Ishikawa (cell line): Measurements from ENCODE around the gene PTHLH.

Source experiments
- CEBPB ChIP-seq: IDR thresholded peaks from 2 replicates; pipeline ENCODE4 v1.6.1; 2012
- CREB1 ChIP-seq: IDR thresholded peaks from 2 replicates; pipeline ENCODE4 v1.6.1; 2012; ENCODE audit warnings: low read depth
- EGR1 ChIP-seq: IDR thresholded peaks from 2 replicates; pipeline ENCODE4 v1.6.1; 2012
- EP300 ChIP-seq: IDR thresholded peaks from 2 replicates; pipeline ENCODE4 v1.6.1; 2012; ENCODE audit warnings: borderline replicate concordance
- FOXM1 ChIP-seq: IDR thresholded peaks from 2 replicates; pipeline ENCODE4 v1.6.1; 2012; ENCODE audit warnings: low read depth, borderline replicate concordance
- MAX ChIP-seq: IDR thresholded peaks from 2 replicates; pipeline ENCODE4 v1.6.1; 2012
- NFIC ChIP-seq: IDR thresholded peaks from 2 replicates; pipeline ENCODE4 v1.6.1; 2012
- RAD21 ChIP-seq: IDR thresholded peaks from 2 replicates; pipeline ENCODE4 v1.6.1; 2012; ENCODE audit warnings: low read depth
- REST ChIP-seq: IDR thresholded peaks from 2 replicates; pipeline ENCODE4 v1.6.1; 2012; ENCODE audit warnings: low read depth, mild to moderate bottlenecking
- TAF1 ChIP-seq: IDR thresholded peaks from 2 replicates; pipeline ENCODE4 v1.6.1; 2012; ENCODE audit warnings: low read depth, mild to moderate bottlenecking
- TCF12 ChIP-seq: IDR thresholded peaks from 2 replicates; pipeline ENCODE4 v1.6.1; 2012; ENCODE audit warnings: low read depth
- TEAD4 ChIP-seq: IDR thresholded peaks from 2 replicates; pipeline ENCODE4 v1.6.1; 2012
- YY1 ChIP-seq: IDR thresholded peaks from 2 replicates; pipeline ENCODE4 v1.6.1; 2012; ENCODE audit warnings: low read depth
- ZBTB7A ChIP-seq: IDR thresholded peaks from 2 replicates; pipeline ENCODE4 v1.6.1; 2012; ENCODE audit warnings: low read depth
- TF ChIP-seq, protein P1 (sequence below): IDR thresholded peaks from 2 replicates; pipeline ENCODE4 v1.6.1; 2012

PTHLH gene

DNA sequence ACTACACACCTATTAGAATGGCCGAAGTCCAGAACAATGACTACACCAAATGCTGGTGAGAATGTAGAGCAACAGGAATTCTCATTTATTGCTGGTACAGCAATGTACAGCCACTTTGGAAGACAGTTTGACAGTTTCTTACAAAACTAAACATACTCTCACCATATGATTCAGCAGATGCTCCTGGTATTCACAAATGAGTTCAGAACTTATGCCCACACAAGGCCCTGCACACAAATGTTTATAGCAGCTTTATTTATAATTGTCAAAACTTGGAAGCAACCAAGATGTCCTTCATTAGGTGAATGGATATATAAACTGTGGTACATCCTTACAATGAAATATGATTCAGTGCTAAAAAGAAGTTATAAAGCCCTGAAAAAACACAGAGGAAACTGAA lies 38.3 kb downstream of the PTHLH start:
- no peak for TF ChIP-seq EGR1
- no peak for TF ChIP-seq REST
- TF ChIP-seq, protein P1, sequence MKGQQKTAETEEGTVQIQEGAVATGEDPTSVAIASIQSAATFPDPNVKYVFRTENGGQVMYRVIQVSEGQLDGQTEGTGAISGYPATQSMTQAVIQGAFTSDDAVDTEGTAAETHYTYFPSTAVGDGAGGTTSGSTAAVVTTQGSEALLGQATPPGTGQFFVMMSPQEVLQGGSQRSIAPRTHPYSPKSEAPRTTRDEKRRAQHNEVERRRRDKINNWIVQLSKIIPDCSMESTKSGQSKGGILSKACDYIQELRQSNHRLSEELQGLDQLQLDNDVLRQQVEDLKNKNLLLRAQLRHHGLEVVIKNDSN, result no peak
- no peak for TF ChIP-seq FOXM1
- no peak for TF ChIP-seq TAF1
- no peak for TF ChIP-seq YY1
- TF ChIP-seq NFIC, result no peak
- TF ChIP-seq MAX, result no peak

DNA sequence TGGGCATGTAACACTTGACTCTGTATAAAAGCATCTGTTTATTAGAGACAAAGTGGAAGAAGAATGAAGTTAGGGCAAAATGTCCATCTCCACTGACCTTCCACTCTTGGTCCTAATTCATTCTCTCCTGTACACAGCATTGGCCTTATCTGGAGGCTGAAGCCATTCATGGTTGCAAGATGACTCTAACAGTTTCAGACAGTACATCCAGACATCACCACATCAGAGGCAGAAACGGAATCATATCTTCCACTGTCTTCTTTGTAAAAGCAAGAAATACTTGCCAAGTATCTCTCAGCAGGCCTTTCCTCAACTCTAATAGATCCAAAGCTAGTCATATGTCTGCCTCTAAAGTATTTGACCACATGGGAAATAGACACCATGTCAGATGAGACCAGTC lies 41.1 kb downstream of the PTHLH start:
- TF ChIP-seq RAD21 (no peak), FOXM1 (no peak), TEAD4 (no peak), CREB1 (no peak), CEBPB (no peak), EGR1 (no peak), TCF12 (no peak)

DNA sequence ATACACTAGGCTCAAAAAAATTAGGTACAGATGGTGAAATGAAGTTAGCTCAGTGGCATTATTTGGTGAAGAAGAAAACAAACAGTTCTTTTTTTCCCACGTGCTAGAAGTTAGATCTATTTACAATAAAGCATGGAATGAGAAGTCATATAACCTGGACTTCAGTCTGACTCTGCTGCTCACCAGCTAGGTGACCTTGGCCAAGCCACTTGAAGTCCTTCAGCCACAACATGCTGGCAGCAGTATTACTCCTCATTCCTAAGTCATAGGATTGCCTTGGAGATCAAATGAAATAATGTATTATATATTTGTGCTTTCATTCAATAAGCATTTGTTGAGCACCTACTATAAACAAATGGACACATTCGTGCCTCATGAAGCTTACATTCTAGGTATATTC lies 45.2 kb downstream of the PTHLH start:
- no peak for TF ChIP-seq EGR1
- TF ChIP-seq RAD21, result no peak
- TF ChIP-seq FOXM1, result no peak
- no peak for TF ChIP-seq MAX
- TF ChIP-seq ZBTB7A, result no peak
- TF ChIP-seq TCF12, result no peak
- TF ChIP-seq NFIC, result no peak
- no peak for TF ChIP-seq CREB1
- TF ChIP-seq REST, result no peak
- no peak for TF ChIP-seq TAF1
- TF ChIP-seq, protein P1, result no peak
- no peak for TF ChIP-seq CEBPB
- TF ChIP-seq EP300, result no peak
- no peak for TF ChIP-seq YY1
- no peak for TF ChIP-seq TEAD4

DNA sequence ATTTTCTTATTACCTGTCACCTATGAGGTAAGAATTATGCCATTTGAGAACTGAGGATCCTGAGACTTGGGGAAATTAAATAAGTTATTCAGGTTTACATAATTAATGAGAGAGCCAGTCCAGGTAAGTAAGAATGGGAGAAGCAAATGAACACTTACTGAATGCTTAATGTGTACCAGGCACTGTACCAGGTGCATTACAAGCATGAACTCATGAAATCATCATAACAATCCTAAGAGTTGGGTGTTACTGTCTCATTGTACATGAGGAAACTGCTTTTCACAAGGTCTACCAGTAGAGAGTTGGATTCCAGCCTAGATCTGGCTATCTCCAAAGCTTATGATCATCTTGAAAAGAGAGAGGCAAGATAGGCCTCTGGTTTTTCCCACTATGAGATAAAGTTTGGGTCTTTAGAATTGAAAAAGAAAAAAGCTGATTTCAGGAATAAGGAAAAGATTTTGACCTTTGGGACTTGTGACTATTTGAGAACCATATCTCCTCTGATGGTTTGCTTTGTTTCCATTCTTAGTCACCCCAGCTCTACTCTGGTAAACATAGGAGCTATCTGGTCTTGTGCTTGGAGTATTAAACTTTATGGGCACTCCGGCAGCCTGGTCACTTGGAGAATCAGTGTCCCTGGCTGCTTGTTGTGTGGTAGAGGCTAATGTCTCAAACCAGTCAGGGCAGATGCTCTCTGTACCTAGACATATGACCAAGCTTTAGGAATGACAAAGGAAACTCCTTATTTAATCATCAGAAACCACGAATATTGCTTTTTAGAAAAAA lies 48.0 kb downstream of the PTHLH start:
- TF ChIP-seq RAD21 (no peak), REST (no peak), TEAD4 (no peak), EP300 (no peak), MAX (no peak), EGR1 (no peak), CEBPB (no peak), ZBTB7A (no peak), NFIC (no peak), YY1 (no peak), TAF1 (no peak), TCF12 (no peak), FOXM1 (no peak), CREB1 (no peak)
- TF ChIP-seq, protein P1, result no peak
